SH-SY5Y (cell line): ENCODE measurements around the gene TIAM2.

Experiments
- GATA2 ChIP-seq: IDR thresholded peaks from 2 replicates; pipeline ENCODE4 v1.6.1; 2011; ENCODE audit warnings: mild to moderate bottlenecking, low read depth, low read length
- GATA3 ChIP-seq: IDR thresholded peaks from 2 replicates; pipeline ENCODE4 v1.6.1; 2011; ENCODE audit warnings: low read depth, mild to moderate bottlenecking, low read length, moderate library complexity

DNA sequence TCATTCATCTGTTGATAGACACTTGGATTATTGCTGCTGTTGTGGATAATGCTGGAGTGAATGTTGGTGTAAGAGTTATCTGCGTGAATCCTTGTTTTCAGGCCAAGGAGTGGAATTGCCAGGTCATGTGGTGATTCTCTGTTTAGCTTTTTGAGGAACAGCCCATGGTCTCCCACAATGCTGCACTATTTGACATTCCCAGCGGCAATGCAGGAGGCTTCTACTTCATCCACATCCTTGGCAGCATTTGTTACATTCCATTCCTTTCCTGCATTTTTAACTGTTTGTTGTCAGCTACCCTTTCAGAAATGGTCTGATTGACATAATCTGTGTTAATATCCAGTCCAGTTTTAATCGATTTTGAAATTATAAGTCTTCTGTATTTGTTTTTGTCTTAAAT, 217.0 kb downstream of the TIAM2 start:
- TF ChIP-seq GATA2 (no peak), GATA3 (no peak)
